ENCODE data around the gene CHST1.

The CHST1 gene

DNA sequence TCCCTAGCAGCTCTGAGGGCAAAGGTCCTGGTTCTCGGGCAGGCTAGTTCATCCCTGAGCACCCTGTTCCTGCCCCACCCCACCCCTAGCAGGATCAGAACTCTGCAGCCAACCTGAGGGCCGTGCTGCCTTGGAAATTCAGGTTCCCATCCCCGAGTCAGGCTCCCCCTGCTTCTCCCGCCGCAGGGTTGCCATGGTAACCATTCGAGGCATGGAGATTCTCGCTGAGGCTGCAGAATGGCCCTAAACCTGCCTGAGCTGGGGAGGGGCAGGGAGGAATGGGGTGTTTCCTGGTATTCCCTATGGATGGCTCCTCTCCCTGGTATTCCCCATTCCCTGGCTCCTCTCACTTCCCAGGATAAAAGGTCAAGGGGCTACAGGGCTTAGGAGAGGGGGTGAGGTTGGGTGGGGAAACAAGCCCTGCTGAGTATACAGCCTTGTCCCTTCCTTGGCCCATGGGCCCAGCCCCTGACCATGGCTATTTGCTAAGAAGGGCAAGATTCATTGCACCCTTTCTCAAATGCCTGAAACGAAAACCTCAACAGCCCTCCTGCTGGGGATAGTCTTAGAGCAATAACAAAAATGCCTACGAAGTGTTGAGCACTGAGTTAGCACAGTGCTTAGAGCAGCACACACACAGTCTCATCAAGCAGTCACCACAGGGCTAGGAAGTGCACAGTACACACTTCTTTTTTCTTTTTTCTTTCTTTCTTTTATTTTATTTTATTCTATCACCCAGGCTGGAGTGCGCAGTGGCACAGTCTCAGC is 58.7 kb downstream of the CHST1 start:
- DNase-seq (ENCODE audit: low read depth in 2 of 2), result no peak

- no peak for DNase-seq (ENCODE audit: low read depth in 2 of 2)
These were observed 60.4 kb downstream of the CHST1 start for GRCh38 chr11:45605051-45605450.

- DNase-seq (ENCODE audit: low read depth in 2 of 2), result no peak
These were observed 61.3 kb downstream of the CHST1 start for GRCh38 chr11:45603946-45604682.

DNA sequence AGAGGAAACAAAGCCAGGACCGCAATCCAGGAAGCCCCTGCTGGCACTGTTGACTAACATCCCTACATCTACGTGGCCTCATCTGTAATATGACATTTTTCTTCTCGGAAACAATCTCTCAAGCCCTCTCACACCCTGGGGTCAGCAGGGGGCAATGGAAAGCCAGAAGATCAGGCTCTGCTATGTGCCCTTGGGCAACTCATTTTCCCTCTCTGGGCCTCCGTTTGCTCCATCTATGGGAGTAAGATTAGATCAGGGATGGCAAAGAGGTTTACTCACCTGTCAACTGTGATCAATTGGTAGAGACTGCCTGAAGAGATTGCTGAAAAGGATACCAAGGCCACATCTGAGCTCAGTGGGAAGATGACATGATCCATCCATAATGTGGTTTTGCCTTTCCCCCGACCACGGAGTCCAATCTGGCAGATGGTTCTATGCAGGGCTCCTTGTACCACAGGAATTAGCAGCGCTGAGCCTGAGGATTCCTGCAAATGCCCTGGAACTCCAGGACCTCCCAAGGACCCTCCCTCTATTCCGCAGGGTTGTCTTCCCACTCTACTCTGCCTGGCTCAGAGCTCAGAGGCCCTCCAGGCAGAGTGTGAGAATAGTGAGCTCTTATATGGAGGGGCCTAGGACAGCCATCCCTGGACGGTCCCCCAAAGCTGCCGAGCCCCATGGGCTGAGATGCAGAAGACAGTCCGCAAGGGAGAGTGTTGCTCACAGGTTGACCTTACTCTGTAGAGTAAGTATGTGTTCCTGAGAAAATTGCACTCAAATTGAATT is 66.1 kb downstream of the CHST1 start:
- DNase-seq (ENCODE audit: low read depth in 2 of 2), result no peak

Measured in stimulated activated CD8-positive, alpha-beta memory T cell treated with anti-CD3 and anti-CD28 coated beads, Interleukin-15, amount 100 ng/mL, for 48 hours (primary cell).